Measurements from ENCODE around the gene SAMD4A. TPM values are rescaled to one million over a fixed set of nuclear protein-coding genes. Genes with fewer than 3 reads are reported as not detected.

SAMD4A gene
- total RNA-seq, 2 donors from 2014 or later, result 1.9 to 8.0 TPM

DNA sequence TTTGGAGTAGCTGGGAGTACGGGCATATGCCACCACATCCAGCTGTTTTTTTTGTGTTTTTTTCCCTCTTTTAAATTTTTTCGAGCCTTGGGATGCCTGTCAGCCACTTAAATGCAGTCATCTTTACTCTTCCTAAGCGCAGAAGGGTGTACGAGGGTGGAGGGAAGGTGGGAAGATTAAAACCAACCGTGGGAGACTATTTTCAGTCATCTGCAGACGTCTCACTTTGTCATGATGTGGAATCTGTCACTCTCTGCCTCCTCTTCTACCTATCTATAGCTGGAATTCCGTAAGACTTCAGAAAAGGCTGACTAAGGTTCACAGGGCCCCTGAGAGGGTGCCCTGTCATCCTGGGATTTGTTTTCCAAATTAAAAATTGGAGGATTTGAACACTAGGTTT lies 105.3 kb downstream of the SAMD4A start:
- no peak for TF ChIP-seq CTCF (conservative IDR thresholded peaks at IDR 0.05)
- H3K27me3 Mint-ChIP-seq (ENCODE audit: insufficient read depth), result no peaks in the 10 kb centered on the region
- Histone ChIP-seq H3K4me1 (ENCODE audit: control insufficient read depth, insufficient read depth, low read length) (no peaks in the 10 kb centered on the region), H3K9ac (ENCODE audit: extremely low read depth, low read length, poor library complexity, severe bottlenecking) (no peak overlapping the region), H3K9me3 (ENCODE audit: control insufficient read depth, low read length) (no peaks in the 10 kb centered on the region), H3K36me3 (ENCODE audit: control insufficient read depth, insufficient read depth, low read length) (no peaks in the 10 kb centered on the region), H3K27ac (ENCODE audit: low read depth, low read length) (no peak overlapping the region), H3K4me3 (ENCODE audit: low read length) (no peak overlapping the region), H3K27me3 (ENCODE audit: control insufficient read depth, insufficient read depth, low read length, poor library complexity, severe bottlenecking) (no peaks in the 10 kb centered on the region)
- H3K9me3 Mint-ChIP-seq, result no peaks in the 10 kb centered on the region
- no peaks in the 10 kb centered on the region for H3K36me3 Mint-ChIP-seq (ENCODE audit: low read depth)
- 57 to 73% methylated on average over 3 to 7 of the region's 7 CpGs for WGBS, 2 experiments (ENCODE audit: insufficient coverage in 1 of 2, insufficient read length in 1 of 2)
- H3K4me3 Mint-ChIP-seq, result no peak overlapping the region
- DNase-seq, result no peak
- H3K27ac Mint-ChIP-seq, result no peak overlapping the region
- peaks cover 25% of the 10 kb centered on the region for H3K4me1 Mint-ChIP-seq

GRCh38 chr14:54672688-54673087 lies 105.8 kb downstream of the SAMD4A start:
- Histone ChIP-seq H3K27me3 (ENCODE audit: control insufficient read depth, insufficient read depth, low read length, poor library complexity, severe bottlenecking) (no peaks in the 10 kb centered on the region), H3K9ac (ENCODE audit: extremely low read depth, low read length, poor library complexity, severe bottlenecking) (no peak overlapping the region), H3K27ac (ENCODE audit: low read depth, low read length) (no peak overlapping the region), H3K36me3 (ENCODE audit: control insufficient read depth, insufficient read depth, low read length) (no peaks in the 10 kb centered on the region), H3K4me3 (ENCODE audit: low read length) (no peak overlapping the region), H3K9me3 (ENCODE audit: control insufficient read depth, low read length) (no peaks in the 10 kb centered on the region), H3K4me1 (ENCODE audit: control insufficient read depth, insufficient read depth, low read length) (no peaks in the 10 kb centered on the region)
- Mint-ChIP-seq H3K4me1 (peaks cover 25% of the 10 kb centered on the region), H3K27ac (no peak overlapping the region), H3K36me3 (ENCODE audit: low read depth) (no peaks in the 10 kb centered on the region), H3K9me3 (no peaks in the 10 kb centered on the region), H3K4me3 (no peak overlapping the region), H3K27me3 (ENCODE audit: insufficient read depth) (no peaks in the 10 kb centered on the region)
- TF ChIP-seq CTCF (conservative IDR thresholded peaks at IDR 0.05), result no peak
- 88 to 94% methylated on average over 5 of the region's 5 CpGs for WGBS, 2 experiments (ENCODE audit: insufficient coverage in 1 of 2, insufficient read length in 1 of 2)
- DNase-seq, result no peak

GRCh38 chr14:54673193-54674045 lies 106.5 kb downstream of the SAMD4A start:
- Histone ChIP-seq H3K4me3 (ENCODE audit: low read length) (no peak overlapping the region), H3K9me3 (ENCODE audit: control insufficient read depth, low read length) (no peaks in the 10 kb centered on the region), H3K36me3 (ENCODE audit: control insufficient read depth, insufficient read depth, low read length) (no peaks in the 10 kb centered on the region), H3K4me1 (ENCODE audit: control insufficient read depth, insufficient read depth, low read length) (no peaks in the 10 kb centered on the region), H3K27ac (ENCODE audit: low read depth, low read length) (no peak overlapping the region), H3K27me3 (ENCODE audit: control insufficient read depth, insufficient read depth, low read length, poor library complexity, severe bottlenecking) (no peaks in the 10 kb centered on the region), H3K9ac (ENCODE audit: extremely low read depth, low read length, poor library complexity, severe bottlenecking) (no peak overlapping the region)
- DNase-seq, result peak; percentile 63
- H3K36me3 Mint-ChIP-seq (ENCODE audit: low read depth), result no peaks in the 10 kb centered on the region
- no peaks in the 10 kb centered on the region for H3K9me3 Mint-ChIP-seq
- H3K27ac Mint-ChIP-seq, result peak overlapping the region; percentile 56
- H3K4me1 Mint-ChIP-seq, result peaks cover 25% of the 10 kb centered on the region
- no peak overlapping the region for H3K4me3 Mint-ChIP-seq
- no peak for TF ChIP-seq CTCF (conservative IDR thresholded peaks at IDR 0.05)
- 76 to 86% methylated on average over 10 to 13 of the region's 13 CpGs for WGBS, 2 experiments (ENCODE audit: insufficient coverage in 1 of 2, insufficient read length in 1 of 2)
- H3K27me3 Mint-ChIP-seq (ENCODE audit: insufficient read depth), result no peaks in the 10 kb centered on the region
